ENCODE measurements around the gene HSF2BP.

DNA sequence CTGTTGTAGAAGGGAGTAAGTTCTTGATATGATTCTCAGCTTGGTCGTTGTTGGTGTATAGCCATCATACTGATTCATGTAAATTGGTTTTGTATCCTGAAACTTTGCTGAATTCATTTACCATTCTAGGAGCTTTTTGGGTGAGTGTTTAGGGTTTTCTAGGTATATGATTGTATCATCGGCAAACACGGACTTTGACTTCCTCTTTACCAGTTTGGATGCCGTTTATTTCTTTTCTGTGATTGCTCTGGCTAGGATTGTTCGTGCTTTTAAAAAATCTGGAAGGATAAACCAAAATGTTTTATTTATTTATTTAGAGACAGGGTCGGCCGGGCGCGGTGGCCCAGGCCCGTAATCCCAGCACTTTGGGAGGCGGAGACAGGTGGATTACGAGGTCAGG is 20.7 kb upstream of the HSF2BP start:
- no peak for TF ChIP-seq SUZ12 (IDR thresholded peaks at IDR 0.05)
- no peak for TF ChIP-seq SP1 (IDR thresholded peaks at IDR 0.05)
- TF ChIP-seq FOXK2 (IDR thresholded peaks at IDR 0.05): no peak
- no peak for TF ChIP-seq BHLHE40 (IDR thresholded peaks at IDR 0.05; ENCODE audit: borderline replicate concordance)
- no peak for TF ChIP-seq ELF4 (IDR thresholded peaks at IDR 0.05)
- TF ChIP-seq TARDBP (IDR thresholded peaks at IDR 0.05): no peak
- TF ChIP-seq FOXM1 (IDR thresholded peaks at IDR 0.05; ENCODE audit: borderline replicate concordance): no peak

Data from HEK293T (cell line).